Activated T-helper 17 cell treated with anti-CD3 and anti-CD28 coated beads, Interleukin-2, amount 50 U/mL, for 72 hours (primary cell): ENCODE results near the gene ATP6V0B. TPM values are rescaled to one million over a fixed set of nuclear protein-coding genes. Genes with fewer than 3 reads are reported as not detected.

Experiments used
- ATAC-seq: fragments of 150-1000 bp; cut with Tn5 transposase; replicated peaks from 2 replicates; pipeline ENCODE4 v1.10.0; 2021; ENCODE audit warnings: mild to moderate bottlenecking, moderate library complexity
- H3K27ac Mint-ChIP-seq: one replicate; pipeline ENCODE4 v1.8.0; 2022; ENCODE audit warnings: mixed read lengths
- H3K27me3 Mint-ChIP-seq: one replicate; pipeline ENCODE4 v1.8.0; 2022; ENCODE audit warnings: mixed read lengths
- H3K36me3 Mint-ChIP-seq: one replicate; pipeline ENCODE4 v1.8.0; 2022; ENCODE audit warnings: low read depth, mild to moderate bottlenecking, mixed read lengths
- H3K4me1 Mint-ChIP-seq: one replicate; pipeline ENCODE4 v1.8.0; 2022; ENCODE audit warnings: mixed read lengths
- H3K4me3 Mint-ChIP-seq: one replicate; pipeline ENCODE4 v1.8.0; 2022; ENCODE audit warnings: mild to moderate bottlenecking, mixed read lengths
- H3K9me3 Mint-ChIP-seq: one replicate; pipeline ENCODE4 v1.8.0; 2022; ENCODE audit warnings: mixed read lengths
- total RNA-seq, 2 donors: library from RNA; stranded (reverse); gene quantifications; one replicate each; pipeline ENCODE4 v1.2.3, GENCODE V29; 2022

ATP6V0B gene
- total RNA-seq, 2 donors from 2014 or later: 80.1 to 183 TPM

GRCh38 chr1:43970502-43970901 lies 4.3 kb upstream of the ATP6V0B start:
- Mint-ChIP-seq H3K27me3 (no peaks in the 10 kb centered on the region), H3K4me3 (peak overlapping the region; percentile 92), H3K36me3 (peaks cover 35% of the 10 kb centered on the region), H3K4me1 (peaks cover 13% of the 10 kb centered on the region), H3K27ac (peak overlapping the region; percentile 86), H3K9me3 (no peaks in the 10 kb centered on the region)
- no peak for ATAC-seq

DNA sequence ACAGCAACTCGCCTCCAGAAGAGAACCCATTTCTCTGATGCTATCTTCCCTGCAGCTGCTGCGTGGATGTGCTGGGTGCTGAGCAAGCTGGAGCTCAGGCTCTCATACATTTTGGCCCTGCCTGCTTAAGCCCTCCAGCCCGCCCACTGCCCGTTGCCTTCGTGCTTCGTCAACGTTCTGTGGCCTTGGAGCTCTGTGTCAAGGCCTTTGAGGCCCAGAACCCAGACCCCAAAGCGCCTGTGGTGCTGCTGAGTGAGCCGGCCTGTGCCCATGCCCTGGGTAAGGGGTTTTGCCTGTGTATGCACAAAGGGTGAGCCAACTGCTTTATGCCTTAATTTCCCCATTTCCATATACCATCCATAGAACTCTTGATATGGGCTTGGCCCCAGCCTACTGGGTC lies 3.8 kb upstream of the ATP6V0B start:
- Mint-ChIP-seq H3K9me3 (no peaks in the 10 kb centered on the region), H3K4me3 (peak overlapping the region; percentile 92), H3K27ac (peak overlapping the region; percentile 86), H3K36me3 (peaks cover 38% of the 10 kb centered on the region), H3K27me3 (no peaks in the 10 kb centered on the region), H3K4me1 (peaks cover 13% of the 10 kb centered on the region)
- ATAC-seq: no peak

- Mint-ChIP-seq H3K4me3 (peak overlapping the region; percentile 92), H3K27me3 (no peaks in the 10 kb centered on the region), H3K36me3 (peaks cover 43% of the 10 kb centered on the region), H3K27ac (no peak overlapping the region), H3K9me3 (no peaks in the 10 kb centered on the region), H3K4me1 (peaks cover 17% of the 10 kb centered on the region)
- ATAC-seq: no peak
Observed at GRCh38 chr1:43971336-43971980, 3.3 kb upstream of the ATP6V0B start.

DNA sequence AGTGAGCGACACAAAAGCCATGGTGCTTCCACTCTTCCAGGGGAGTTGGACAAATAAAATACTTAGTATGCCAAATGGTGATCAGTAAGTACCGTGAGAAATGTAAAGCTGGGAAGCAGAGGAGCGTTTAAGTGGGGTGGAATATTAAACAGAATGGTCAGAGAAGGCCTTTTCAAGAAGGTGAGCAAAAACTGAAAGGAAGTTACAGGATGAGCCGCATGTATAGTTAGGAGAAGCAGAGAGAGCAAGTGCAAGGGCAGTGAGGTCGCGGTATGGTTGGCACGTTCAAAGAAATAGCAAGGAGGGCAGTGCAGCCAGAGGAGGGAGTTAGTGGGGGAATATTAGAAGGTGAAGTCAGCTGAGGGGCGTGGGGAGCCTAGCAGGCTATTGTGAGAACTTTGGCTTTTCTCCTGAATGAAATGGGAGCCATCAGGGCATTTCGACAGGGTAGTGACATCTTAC lies 748 bp upstream of the ATP6V0B start:
- peaks cover 66% of the 10 kb centered on the region for H3K36me3 Mint-ChIP-seq
- peak overlapping the region; percentile 93 for H3K27ac Mint-ChIP-seq
- H3K4me3 Mint-ChIP-seq: peak overlapping the region; percentile 97
- ATAC-seq: no peak
- no peaks in the 10 kb centered on the region for H3K27me3 Mint-ChIP-seq
- H3K4me1 Mint-ChIP-seq: peaks cover 37% of the 10 kb centered on the region
- no peaks in the 10 kb centered on the region for H3K9me3 Mint-ChIP-seq

GRCh38 chr1:43975249-43975961 lies 645 bp downstream of the ATP6V0B start:
- Mint-ChIP-seq H3K9me3 (no peaks in the 10 kb centered on the region), H3K4me3 (peak overlapping the region; percentile 97), H3K4me1 (peaks cover 38% of the 10 kb centered on the region), H3K36me3 (peaks cover 72% of the 10 kb centered on the region), H3K27ac (peak overlapping the region; percentile 65), H3K27me3 (no peaks in the 10 kb centered on the region)
- no peak for ATAC-seq

- no peaks in the 10 kb centered on the region for H3K27me3 Mint-ChIP-seq
- peaks cover 43% of the 10 kb centered on the region for H3K4me1 Mint-ChIP-seq
- H3K9me3 Mint-ChIP-seq: no peaks in the 10 kb centered on the region
- ATAC-seq: no peak
- H3K36me3 Mint-ChIP-seq: peaks cover 68% of the 10 kb centered on the region
- H3K4me3 Mint-ChIP-seq: peak overlapping the region; percentile 97
- peak overlapping the region; percentile 65 for H3K27ac Mint-ChIP-seq
Observed at GRCh38 chr1:43976045-43976444, 1.3 kb downstream of the ATP6V0B start.

DNA sequence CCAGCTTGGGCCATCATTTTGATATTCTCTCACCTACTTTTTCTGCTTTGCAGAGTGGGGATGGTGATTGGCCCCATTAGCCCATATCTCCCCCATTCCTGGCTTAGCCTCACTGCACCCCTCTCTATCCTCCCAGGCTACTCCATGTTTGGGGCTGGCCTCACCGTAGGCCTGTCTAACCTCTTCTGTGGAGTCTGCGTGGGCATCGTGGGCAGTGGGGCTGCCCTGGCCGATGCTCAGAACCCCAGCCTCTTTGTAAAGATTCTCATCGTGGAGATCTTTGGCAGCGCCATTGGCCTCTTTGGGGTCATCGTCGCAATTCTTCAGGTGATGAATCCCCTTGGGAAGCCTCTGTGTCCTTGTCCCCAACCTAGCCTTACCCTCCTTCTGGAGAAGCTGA lies 2.1 kb downstream of the ATP6V0B start:
- Mint-ChIP-seq H3K36me3 (peaks cover 65% of the 10 kb centered on the region), H3K4me1 (peaks cover 43% of the 10 kb centered on the region)
- no peak for ATAC-seq

GRCh38 chr1:43977376-43978263 lies 2.9 kb downstream of the ATP6V0B start:
- H3K36me3 Mint-ChIP-seq: peaks cover 57% of the 10 kb centered on the region
- peaks cover 46% of the 10 kb centered on the region for H3K4me1 Mint-ChIP-seq
- peak overlapping the region; percentile 97 for H3K4me3 Mint-ChIP-seq
- peak overlapping the region; percentile 7 for H3K27ac Mint-ChIP-seq
- ATAC-seq: no peak
- H3K27me3 Mint-ChIP-seq: no peaks in the 10 kb centered on the region
- no peaks in the 10 kb centered on the region for H3K9me3 Mint-ChIP-seq

More for the DNA sequence above, 2.1 kb downstream of the ATP6V0B start:
- Mint-ChIP-seq H3K4me3 (peak overlapping the region; percentile 97), H3K9me3 (no peaks in the 10 kb centered on the region), H3K27ac (peak overlapping the region; percentile 7), H3K27me3 (no peaks in the 10 kb centered on the region)

DNA sequence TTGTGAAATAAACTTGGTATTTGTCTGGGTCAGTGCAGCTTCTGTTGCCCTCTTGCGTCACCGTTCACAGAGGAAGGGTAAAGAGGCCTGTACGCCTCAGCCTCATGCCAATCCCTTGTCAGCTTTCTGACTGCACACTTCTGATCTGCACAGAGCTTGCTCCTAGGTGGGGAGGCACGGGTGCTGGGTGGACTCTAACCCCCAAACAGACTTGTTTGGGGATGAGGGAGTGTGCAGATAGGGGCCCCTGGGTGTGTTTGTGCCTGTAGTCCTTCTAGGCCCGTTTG lies 3.4 kb downstream of the ATP6V0B start:
- Mint-ChIP-seq H3K27ac (peak overlapping the region; percentile 71), H3K4me1 (peaks cover 47% of the 10 kb centered on the region), H3K36me3 (peaks cover 56% of the 10 kb centered on the region)

DNA sequence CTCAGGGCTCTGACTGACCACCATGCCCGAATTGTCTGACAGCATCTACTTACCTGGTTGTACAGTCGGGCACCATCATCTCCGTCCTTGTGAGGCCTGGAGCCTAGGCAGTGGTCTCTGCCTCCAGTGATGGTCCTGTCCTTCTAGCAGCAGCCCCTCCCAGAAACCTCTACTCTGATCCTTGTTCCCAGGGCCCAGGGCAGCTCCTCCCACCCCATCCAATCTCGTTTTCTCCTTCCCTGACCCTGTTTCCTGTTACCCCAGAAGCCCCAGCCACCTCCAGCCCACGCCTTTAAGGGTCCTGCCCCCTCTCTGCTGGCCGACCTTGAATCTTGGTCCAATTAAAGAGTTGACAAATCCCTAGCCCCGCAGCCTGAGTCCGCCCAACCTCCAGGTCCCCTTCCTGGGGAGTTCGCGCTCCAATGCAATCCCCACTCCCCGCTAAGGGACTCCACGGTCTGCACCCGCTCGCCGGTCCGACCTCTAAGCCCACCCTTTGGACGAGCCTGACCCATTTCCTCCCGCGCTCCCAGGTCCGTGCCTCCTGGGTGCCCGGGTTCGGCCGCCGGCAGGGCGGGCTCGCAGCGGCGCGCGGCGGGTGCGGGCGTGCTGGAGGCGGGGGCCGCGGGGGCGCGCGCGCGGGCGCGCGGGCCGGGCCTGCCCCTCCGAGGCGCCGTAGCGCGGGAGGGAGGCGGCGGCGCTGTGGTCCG lies 3.9 kb downstream of the ATP6V0B start, which contains the start of gene B4GALT2:
Gene B4GALT2 (plus strand): TSS at position 660 of the 710 bp plus-strand sequence. CDS start 1,951 bp downstream, outside the sequence.
- peak; percentile 30 for ATAC-seq

More for the DNA sequence above, 3.4 kb downstream of the ATP6V0B start:
- H3K27me3 Mint-ChIP-seq: no peaks in the 10 kb centered on the region
- peak overlapping the region; percentile 97 for H3K4me3 Mint-ChIP-seq
- ATAC-seq: no peak
- no peaks in the 10 kb centered on the region for H3K9me3 Mint-ChIP-seq

DNA sequence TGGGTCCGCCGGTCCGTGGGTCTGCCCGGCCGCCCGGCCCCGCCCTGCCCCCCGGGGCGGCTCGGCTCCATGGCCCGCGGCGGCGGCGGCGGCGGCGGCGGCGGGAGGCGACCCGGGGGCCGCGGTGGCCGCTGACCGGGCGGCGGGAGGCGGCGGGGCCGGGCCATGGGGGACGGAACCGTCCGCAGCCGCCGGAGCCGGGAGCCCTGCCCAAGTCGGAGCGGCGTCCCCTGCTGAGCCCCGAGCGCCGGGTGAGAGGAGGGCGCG lies 4.4 kb downstream of the ATP6V0B start:
- H3K27me3 Mint-ChIP-seq: no peaks in the 10 kb centered on the region
- peak overlapping the region; percentile 97 for H3K4me3 Mint-ChIP-seq
- H3K27ac Mint-ChIP-seq: no peak overlapping the region
- H3K9me3 Mint-ChIP-seq: no peaks in the 10 kb centered on the region
- no peak for ATAC-seq
- H3K4me1 Mint-ChIP-seq: peaks cover 40% of the 10 kb centered on the region
- peaks cover 55% of the 10 kb centered on the region for H3K36me3 Mint-ChIP-seq

More for the DNA sequence above, 3.9 kb downstream of the ATP6V0B start, which contains the start of gene B4GALT2:
- no peaks in the 10 kb centered on the region for H3K27me3 Mint-ChIP-seq
- peak within 1 kb of the TSS; percentile 97 for H3K4me3 Mint-ChIP-seq
- H3K27ac Mint-ChIP-seq: peak within 1 kb of the TSS; percentile 71
- H3K9me3 Mint-ChIP-seq: no peaks in the 10 kb centered on the region
- H3K36me3 Mint-ChIP-seq: peaks cover 56% of the 10 kb centered on the region
- H3K4me1 Mint-ChIP-seq: peaks cover 42% of the 10 kb centered on the region

DNA sequence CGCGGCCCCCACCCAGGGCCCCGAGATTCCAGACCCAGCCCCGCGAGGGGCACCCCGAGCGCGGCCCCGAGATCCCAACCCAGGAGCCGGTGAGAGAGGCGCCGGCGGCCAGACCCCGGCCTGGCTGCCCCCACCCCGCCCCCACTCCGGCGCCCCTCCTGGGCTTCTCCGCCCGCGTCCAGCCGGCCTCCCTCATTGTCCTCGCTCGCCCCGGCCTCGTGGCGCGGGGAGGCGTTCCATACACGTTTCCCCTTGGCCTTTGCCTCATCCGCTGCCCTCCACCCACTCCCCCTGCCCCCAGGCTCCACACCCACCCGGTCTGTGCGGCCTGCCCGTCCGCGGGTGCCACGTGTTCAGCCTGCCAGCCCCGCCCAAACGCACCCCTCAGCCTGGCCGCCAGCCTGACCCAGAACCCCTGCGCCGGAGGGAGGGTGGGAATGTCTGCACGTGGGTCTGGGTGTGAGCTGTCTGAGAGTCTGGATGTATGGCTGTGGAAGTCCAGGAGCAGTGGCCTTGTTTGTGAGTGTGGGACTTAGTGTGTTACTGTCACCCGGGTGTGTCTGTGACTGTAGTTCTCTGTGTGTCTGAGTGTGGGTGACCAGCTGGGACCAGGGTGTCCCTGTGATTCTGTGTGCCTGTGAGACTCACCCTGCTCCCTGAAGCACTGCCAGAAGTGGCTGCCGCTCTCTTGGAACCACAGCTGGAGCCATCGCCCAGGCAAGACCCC lies 4.9 kb downstream of the ATP6V0B start:
- peak overlapping the region; percentile 83 for H3K4me3 Mint-ChIP-seq
- peak; percentile 33 for ATAC-seq
- peak overlapping the region; percentile 40 for H3K27ac Mint-ChIP-seq
- H3K36me3 Mint-ChIP-seq: peaks cover 53% of the 10 kb centered on the region
- no peaks in the 10 kb centered on the region for H3K9me3 Mint-ChIP-seq
- H3K4me1 Mint-ChIP-seq: peaks cover 40% of the 10 kb centered on the region
- H3K27me3 Mint-ChIP-seq: no peaks in the 10 kb centered on the region

DNA sequence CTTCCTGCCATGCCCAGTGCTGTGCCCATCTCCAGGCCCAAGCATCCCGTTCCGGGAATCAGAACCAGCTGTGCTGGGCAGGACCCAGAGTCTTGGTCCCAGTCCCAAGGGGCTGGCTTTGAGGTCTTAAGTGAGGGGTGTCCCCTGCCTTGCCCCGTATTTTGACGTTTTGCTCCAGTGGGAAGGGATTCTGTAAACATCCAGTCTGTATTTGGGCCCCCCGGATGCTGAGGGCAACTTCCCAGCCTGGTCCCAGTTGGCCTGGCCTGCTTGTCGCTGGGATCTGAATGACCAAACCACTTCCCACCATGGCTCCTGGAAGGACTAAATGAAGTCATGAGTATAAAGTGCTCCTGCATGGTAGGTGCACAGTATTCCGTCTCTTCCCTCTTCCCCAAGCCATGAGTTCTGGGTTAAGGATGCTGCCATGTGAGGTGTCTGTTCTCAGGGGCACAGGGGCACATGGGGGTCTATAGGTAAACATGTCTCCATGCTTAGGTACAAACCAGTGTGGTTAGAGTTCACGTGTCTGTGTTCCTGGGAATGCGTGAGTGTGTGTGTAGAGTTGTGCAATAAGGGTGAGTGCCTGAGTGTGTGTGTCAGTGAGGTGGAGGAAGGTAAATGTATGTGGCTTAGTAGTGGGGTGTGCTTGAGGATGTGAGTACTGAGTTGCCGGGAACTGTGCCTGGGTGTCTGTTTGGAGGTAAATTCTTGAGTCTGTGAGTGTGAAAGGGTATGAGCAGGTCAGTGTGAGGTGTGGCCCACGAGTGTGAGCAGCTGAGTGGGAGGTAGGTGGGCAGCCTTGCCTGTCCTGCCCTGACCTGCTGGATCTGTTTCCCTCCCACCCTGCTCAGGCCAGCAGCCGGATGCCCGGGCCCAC lies 5.7 kb downstream of the ATP6V0B start:
- peak overlapping the region; percentile 40 for H3K27ac Mint-ChIP-seq
- H3K4me1 Mint-ChIP-seq: peaks cover 40% of the 10 kb centered on the region
- H3K27me3 Mint-ChIP-seq: no peaks in the 10 kb centered on the region
- no peak for ATAC-seq
- no peaks in the 10 kb centered on the region for H3K9me3 Mint-ChIP-seq
- peaks cover 54% of the 10 kb centered on the region for H3K36me3 Mint-ChIP-seq
- H3K4me3 Mint-ChIP-seq: peak overlapping the region; percentile 83
